ENCODE results near the gene HSPB6.

Gene HSPB6

GRCh38 chr19:35768082-35768421, 11.2 kb upstream of the HSPB6 start:
- no peak overlapping the region for H3K4me2 ChIP-seq (ENCODE audit: low read depth, low read length, poor library complexity, severe bottlenecking)
- H3K9ac ChIP-seq (ENCODE audit: low read length), result no peak overlapping the region
- no peak overlapping the region for H3K4me3 ChIP-seq (ENCODE audit: insufficient read depth, low read length, poor library complexity, severe bottlenecking)

GRCh38 chr19:35767288-35768081, 10.7 kb upstream of the HSPB6 start:
- H3K79me2 ChIP-seq (ENCODE audit: insufficient read depth, low read length), result no peaks in the 10 kb centered on the region
- H3K4me2 ChIP-seq (ENCODE audit: low read depth, low read length, poor library complexity, severe bottlenecking), result no peak overlapping the region
- H3K4me3 ChIP-seq (ENCODE audit: insufficient read depth, low read length, poor library complexity, severe bottlenecking), result no peak overlapping the region
- no peak overlapping the region for H3K27ac ChIP-seq (ENCODE audit: low read depth, low read length)
- H3K27me3 ChIP-seq (ENCODE audit: low read length), result no peaks in the 10 kb centered on the region
- no peaks in the 10 kb centered on the region for H3K36me3 ChIP-seq (ENCODE audit: low read length)
- TF ChIP-seq EZH2phosphoT487 (conservative IDR thresholded peaks at IDR 0.05; ENCODE audit: low read length) (no peak), CTCF (IDR thresholded peaks at IDR 0.05; ENCODE audit: insufficient read depth, low read length, poor library complexity, severe bottlenecking) (no peak)
- no peak overlapping the region for H2AFZ ChIP-seq (ENCODE audit: low read depth, low read length, severe bottlenecking)
- H3F3A ChIP-seq (ENCODE audit: insufficient read depth), result no peaks in the 10 kb centered on the region
- H3K9me3 ChIP-seq (ENCODE audit: insufficient read depth, low read length), result no peaks in the 10 kb centered on the region
- no peak overlapping the region for H3K9ac ChIP-seq (ENCODE audit: low read length)
- no peaks in the 10 kb centered on the region for H3K9me2 ChIP-seq (replicated peaks; ENCODE audit: insufficient read depth, low read length)
- no peaks in the 10 kb centered on the region for H4K20me1 ChIP-seq (ENCODE audit: low read depth, low read length)

More at GRCh38 chr19:35768082-35768421, 11.2 kb upstream of the HSPB6 start:
- Histone ChIP-seq H2AFZ (ENCODE audit: low read depth, low read length, severe bottlenecking) (no peak overlapping the region), H3K9me2 (replicated peaks; ENCODE audit: insufficient read depth, low read length) (no peaks in the 10 kb centered on the region), H3K36me3 (ENCODE audit: low read length) (no peaks in the 10 kb centered on the region), H3K27me3 (ENCODE audit: low read length) (no peaks in the 10 kb centered on the region), H3F3A (ENCODE audit: insufficient read depth) (0 out of 2 replicates have a peak, but pooled peaks cover 3% of the 10 kb centered on the region), H3K79me2 (ENCODE audit: insufficient read depth, low read length) (no peaks in the 10 kb centered on the region), H4K20me1 (ENCODE audit: low read depth, low read length) (no peaks in the 10 kb centered on the region), H3K9me3 (ENCODE audit: insufficient read depth, low read length) (no peaks in the 10 kb centered on the region), H3K27ac (ENCODE audit: low read depth, low read length) (no peak overlapping the region)
- TF ChIP-seq EZH2phosphoT487 (conservative IDR thresholded peaks at IDR 0.05; ENCODE audit: low read length), result no peak
- TF ChIP-seq CTCF (IDR thresholded peaks at IDR 0.05; ENCODE audit: insufficient read depth, low read length, poor library complexity, severe bottlenecking), result no peak

- Histone ChIP-seq H3K4me3 (ENCODE audit: insufficient read depth, low read length, poor library complexity, severe bottlenecking) (no peak overlapping the region), H3K4me2 (ENCODE audit: low read depth, low read length, poor library complexity, severe bottlenecking) (no peak overlapping the region), H3K9me2 (replicated peaks; ENCODE audit: insufficient read depth, low read length) (no peaks in the 10 kb centered on the region), H3K27me3 (ENCODE audit: low read length) (no peaks in the 10 kb centered on the region), H3K79me2 (ENCODE audit: insufficient read depth, low read length) (no peaks in the 10 kb centered on the region), H3K27ac (ENCODE audit: low read depth, low read length) (no peak overlapping the region), H3K36me3 (ENCODE audit: low read length) (no peaks in the 10 kb centered on the region), H3K9ac (ENCODE audit: low read length) (no peak overlapping the region), H4K20me1 (ENCODE audit: low read depth, low read length) (no peaks in the 10 kb centered on the region), H3F3A (ENCODE audit: insufficient read depth) (no peaks in the 10 kb centered on the region), H2AFZ (ENCODE audit: low read depth, low read length, severe bottlenecking) (no peak overlapping the region), H3K9me3 (ENCODE audit: insufficient read depth, low read length) (no peaks in the 10 kb centered on the region)
- TF ChIP-seq CTCF (IDR thresholded peaks at IDR 0.05; ENCODE audit: insufficient read depth, low read length, poor library complexity, severe bottlenecking) (no peak), EZH2phosphoT487 (conservative IDR thresholded peaks at IDR 0.05; ENCODE audit: low read length) (no peak)
Observed at GRCh38 chr19:35766571-35767104, 9.8 kb upstream of the HSPB6 start.

Data from SU-DHL-6 (cell line).